ENCODE data around the gene ERCC5.

GRCh38 chr13:102875256-102875655, 29.4 kb downstream of the ERCC5 start:
- no peak for TF ChIP-seq SUZ12 (IDR thresholded peaks at IDR 0.05; ENCODE audit: extremely low read depth, insufficient read depth, insufficient read length)
- TF ChIP-seq ZNF274 (IDR thresholded peaks at IDR 0.05; ENCODE audit: low read depth, low read length), result no peak

All from NT2/D1 (cell line).